GM12891 (cell line): Measurements from ENCODE around the gene PCNT.

Source experiments
- POLR2A ChIP-seq: IDR thresholded peaks from 2 replicates; pipeline ENCODE4 v1.6.1; 2011; ENCODE audit warnings: low read depth, low read length, control low read depth
- POLR2AphosphoS5 ChIP-seq: IDR thresholded peaks from 2 replicates; pipeline ENCODE4 v1.6.1; 2011; ENCODE audit warnings: low read depth, low read length, control low read depth
- POU2F2 ChIP-seq: IDR thresholded peaks from 2 replicates; pipeline ENCODE4 v1.6.1; 2011; ENCODE audit warnings: low read depth, mild to moderate bottlenecking, control low read depth, low read length, moderate library complexity
- SPI1 ChIP-seq: IDR thresholded peaks from 2 replicates; pipeline ENCODE4 v1.6.1; 2011; ENCODE audit warnings: low read depth, low read length, control low read depth
- TAF1 ChIP-seq: IDR thresholded peaks from 2 replicates; pipeline ENCODE4 v1.6.1; 2011; ENCODE audit warnings: low read depth, low read length, control low read depth

GRCh38 chr21:46311568-46311967 is 12.4 kb upstream of the PCNT start:
- TF ChIP-seq POLR2A (no peak), POU2F2 (no peak), POLR2AphosphoS5 (no peak), TAF1 (no peak), SPI1 (no peak)
